HG02759 (cell line): ENCODE results near the gene TTLL9.

ENCODE experiments used
- ATAC-seq: cut with Tn5 transposase; IDR thresholded peaks from one replicate; pipeline ENCODE4 v1.9.1; 2021; ENCODE audit warnings: mild to moderate bottlenecking, moderate library complexity; ENCODE audit not compliant: unreplicated experiment

Gene TTLL9

GRCh38 chr20:31877684-31878083 is 7.2 kb downstream of the TTLL9 start:
- ATAC-seq: no peak

DNA sequence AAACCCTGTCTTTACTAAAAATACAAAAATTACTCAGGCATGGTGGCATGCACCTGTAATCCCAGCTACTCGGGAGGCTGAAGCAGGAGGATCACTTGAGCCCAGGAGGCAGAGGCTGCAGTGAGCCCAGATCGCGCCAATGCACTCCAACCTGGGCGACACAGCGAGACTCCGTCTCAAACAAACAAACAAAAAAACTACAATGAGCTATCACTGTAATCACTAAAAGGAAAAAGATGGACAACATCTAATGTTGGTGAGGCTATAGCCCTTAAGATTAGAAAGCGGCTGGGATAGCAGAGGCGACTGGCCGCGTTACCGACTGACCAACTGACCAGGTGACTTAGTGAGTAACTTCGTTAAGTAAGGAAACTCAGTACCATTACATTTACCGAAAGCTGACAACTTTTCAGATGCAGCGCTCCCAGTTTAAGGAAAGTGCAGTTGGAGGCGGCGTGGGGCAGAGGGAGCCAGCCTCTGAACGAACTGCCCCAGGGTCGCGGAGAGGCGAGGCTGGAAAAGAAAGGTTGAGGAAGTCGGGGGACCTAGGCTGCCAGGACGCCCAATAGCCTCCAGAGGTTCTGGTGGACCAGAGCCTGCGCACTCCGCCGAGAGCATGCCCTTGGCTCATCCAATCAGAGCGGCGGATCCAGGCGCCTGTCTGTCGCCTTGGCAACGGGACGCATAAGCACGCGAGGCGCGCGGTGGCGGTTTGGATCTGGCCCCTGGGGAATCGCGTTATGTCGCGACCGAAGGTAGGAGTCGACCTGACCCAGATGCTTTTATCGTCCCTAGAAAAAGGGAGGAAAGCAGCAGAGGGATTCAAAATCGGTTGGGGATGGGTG is 8.9 kb downstream of the TTLL9 start:
- peak; percentile 96 for ATAC-seq

DNA sequence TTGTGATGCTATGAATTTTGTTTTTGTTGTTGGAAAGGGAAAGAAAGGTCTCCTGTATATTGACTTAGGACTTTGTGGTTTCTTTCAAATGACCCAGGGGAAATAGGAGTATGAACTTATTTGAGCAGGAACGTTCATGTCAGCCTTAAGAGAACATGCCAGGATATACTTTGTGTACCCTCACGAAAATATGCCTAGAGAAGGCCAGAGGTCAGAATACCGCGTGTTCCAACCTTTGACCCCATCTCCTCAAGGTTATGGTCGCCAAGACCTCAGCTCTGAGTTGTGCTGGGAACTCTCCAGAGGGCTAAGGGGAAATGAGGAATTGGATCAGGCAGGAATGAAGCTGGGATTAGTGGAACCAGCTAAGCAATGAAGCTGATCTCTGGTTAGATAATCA is 11.5 kb downstream of the TTLL9 start:
- ATAC-seq: no peak

DNA sequence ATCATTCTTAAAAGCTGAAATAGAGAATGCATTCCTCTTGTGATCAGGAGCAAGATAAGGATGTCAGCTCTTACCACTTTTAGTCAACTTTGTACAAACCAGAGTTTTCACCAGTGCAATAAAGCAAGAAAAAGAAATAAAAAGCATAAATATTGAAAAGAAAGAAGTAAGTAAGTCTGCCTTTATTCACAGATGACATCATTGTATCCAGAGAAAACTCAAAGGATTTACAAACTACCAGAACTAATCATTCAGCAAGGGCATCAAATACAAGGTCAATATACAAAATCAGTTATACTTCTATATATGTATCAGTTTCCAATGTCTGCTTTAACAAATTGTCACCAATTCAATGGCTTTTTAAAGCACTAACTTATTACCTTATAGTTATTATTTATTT is 13.4 kb downstream of the TTLL9 start:
- no peak for ATAC-seq

GRCh38 chr20:31890646-31891045 is 20.2 kb downstream of the TTLL9 start:
- ATAC-seq: no peak

DNA sequence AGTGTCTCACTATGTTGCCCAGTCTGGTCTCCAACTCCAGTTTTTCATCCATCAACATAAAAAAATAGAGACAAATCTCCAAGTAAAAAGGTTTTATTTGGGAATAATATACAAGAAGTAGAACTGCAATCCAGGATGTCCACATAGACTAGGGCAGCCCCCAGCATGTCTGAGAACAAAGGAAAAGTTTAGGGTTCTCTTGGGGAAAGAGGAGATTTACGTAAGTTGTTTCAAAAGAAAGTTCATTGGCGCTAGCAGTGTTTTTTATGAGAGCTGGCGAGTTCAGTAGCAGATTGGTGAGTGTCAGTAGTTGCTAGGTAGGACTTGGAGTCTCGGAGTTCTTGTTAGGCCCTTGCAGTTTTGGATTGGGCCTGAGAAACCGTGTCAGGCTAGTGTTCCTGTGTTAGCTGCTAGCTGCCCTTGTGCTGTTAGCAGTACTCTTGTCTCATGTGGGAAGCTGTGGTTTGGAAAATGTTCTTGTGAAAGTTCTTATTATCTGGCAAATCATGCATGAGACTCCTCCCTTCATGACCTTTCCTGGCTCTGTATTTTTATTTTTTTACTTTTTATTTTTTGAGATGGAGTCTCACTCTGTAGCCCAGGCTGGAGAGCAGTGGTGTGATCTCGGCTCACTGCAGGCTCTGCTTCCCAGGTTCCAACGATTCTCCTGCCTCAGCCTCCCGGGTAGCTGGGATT is 24.7 kb downstream of the TTLL9 start:
- ATAC-seq: peak; percentile 98

DNA sequence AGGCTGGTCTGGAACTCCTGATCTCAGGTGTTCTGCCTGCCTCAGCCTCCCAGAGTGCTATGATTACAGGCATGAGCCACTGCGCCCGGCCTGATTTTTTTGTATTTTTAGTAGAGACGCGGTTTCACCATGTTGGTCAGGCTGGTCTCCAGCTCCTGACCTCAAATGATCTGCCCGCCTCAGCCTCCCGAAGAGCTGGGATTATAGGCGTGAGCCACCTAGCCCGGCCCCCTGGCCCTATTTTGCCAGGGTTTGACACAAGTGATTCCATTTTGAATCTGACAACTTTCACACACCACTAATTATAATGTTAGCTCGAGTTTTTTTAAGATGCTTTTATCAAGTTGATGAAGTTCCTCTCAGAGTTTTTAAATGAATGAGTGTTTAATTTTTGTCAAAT is 25.6 kb downstream of the TTLL9 start:
- ATAC-seq: no peak

GRCh38 chr20:31897541-31897940 is 27.1 kb downstream of the TTLL9 start:
- ATAC-seq: no peak

- ATAC-seq: no peak
These were observed 31.2 kb downstream of the TTLL9 start for GRCh38 chr20:31901615-31902014.

- no peak for ATAC-seq
These were observed 33.4 kb downstream of the TTLL9 start for GRCh38 chr20:31903627-31904386.

DNA sequence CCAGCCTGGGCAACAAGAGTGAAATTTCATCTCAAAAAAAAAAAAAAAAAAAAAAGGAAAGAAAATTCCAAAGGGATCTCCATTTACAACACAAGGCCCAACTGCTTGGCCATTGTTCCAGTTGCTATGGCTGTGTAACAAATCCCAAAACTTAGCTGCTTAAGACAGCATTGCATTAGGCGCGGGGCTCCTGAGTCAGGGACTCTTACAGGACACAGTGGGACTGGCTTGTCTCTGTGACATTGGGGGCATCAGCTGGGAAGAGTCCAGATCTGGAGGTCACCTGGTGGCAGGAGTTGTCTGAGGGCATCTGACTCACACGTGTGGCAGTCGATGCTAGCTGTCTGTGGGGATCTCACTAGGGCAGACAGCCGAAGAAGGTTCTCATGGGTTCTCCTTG is 35.6 kb downstream of the TTLL9 start:
- ATAC-seq: no peak

DNA sequence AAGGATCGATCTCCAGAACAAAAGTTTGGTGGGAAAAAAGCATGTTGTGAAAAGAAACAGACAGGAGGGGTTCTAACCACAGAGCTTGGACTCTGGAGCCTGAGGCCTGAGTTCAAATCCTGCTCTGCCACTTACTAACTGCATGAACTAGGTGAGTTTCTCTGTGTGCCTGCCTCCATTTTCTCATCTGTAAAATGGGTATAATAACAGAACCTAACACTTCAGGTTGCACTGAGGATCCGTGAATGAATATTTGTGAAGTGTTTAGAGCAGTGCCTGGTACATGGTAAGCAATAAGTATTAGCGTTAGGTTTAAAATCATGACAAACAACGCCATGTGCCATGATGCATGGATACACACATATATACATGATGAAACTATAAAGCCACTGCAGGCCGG is 36.6 kb downstream of the TTLL9 start:
- ATAC-seq: no peak

DNA sequence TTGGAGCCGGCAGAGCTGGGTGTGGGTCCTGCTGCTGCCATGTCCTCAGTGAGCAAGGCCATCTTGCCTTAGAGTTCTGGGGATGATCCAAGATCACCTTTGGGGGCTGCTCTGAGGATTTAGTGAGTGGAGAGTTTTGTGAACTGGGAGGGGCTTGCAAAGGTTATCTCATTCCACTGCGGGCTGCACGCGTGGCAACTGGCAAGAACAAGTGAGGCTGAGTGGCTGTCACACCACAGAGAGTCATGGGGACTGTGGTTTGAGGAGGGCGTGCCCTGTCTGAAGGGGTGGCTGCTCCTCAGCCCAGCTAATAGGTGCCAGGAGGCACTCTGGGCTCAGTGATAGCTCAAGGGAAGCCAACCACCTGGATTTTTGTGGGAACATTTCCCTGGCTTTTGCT is 37.6 kb downstream of the TTLL9 start:
- ATAC-seq: no peak

DNA sequence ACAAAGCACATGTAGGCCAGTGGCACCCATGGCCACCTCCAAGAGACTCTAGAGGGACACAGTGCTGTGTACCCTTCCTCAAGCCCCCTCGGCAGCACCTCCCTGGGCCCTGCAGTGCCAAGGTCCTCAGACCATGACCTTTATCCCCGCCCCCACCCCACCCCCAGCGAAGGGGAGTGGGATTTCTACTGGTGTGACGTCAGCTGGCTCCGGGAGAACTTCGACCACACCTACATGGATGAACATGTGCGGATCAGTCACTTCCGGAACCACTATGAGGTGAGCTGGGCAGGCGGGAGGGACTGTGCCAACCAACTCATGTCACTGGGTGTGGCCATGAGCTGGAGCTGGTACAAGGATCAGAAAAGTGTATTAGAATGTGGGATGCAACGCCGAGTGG is 38.0 kb downstream of the TTLL9 start:
- no peak for ATAC-seq

DNA sequence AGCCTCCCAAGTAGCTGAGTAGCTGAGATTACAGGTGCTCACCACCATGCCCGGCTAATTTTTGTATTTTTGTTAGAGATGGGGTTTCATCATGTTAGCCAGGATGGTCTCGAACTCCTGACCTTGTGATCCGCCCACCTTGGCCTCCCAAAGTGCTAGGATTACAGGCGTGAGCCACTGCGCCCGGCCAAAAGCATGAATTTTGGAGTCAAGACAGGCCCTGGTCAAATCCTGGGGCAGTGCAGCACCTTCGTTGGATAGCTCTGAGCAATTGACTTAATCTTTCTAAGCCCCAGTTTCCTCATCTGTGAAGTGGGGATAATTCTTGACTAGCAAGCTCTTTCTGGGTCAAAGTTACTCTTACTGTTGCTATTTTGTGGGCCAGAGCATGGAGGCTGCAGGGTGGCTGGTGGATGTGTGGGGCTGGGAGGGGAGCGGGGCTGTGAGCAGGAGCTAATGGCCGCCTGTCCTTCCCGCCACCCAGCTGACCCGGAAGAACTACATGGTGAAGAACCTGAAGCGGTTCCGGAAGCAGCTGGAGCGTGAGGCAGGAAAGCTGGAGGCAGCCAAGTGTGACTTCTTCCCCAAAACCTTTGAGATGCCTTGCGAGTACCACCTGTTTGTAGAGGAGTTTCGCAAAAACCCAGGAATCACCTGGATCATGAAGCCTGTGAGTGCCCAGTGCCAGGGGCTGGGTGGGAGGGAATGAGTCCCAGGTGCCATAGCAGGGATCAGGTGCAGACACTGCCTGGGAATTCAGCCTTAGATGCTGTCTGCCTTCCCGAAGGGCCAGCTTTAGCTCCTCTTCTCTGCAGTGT is 39.0 kb downstream of the TTLL9 start:
- no peak for ATAC-seq

DNA sequence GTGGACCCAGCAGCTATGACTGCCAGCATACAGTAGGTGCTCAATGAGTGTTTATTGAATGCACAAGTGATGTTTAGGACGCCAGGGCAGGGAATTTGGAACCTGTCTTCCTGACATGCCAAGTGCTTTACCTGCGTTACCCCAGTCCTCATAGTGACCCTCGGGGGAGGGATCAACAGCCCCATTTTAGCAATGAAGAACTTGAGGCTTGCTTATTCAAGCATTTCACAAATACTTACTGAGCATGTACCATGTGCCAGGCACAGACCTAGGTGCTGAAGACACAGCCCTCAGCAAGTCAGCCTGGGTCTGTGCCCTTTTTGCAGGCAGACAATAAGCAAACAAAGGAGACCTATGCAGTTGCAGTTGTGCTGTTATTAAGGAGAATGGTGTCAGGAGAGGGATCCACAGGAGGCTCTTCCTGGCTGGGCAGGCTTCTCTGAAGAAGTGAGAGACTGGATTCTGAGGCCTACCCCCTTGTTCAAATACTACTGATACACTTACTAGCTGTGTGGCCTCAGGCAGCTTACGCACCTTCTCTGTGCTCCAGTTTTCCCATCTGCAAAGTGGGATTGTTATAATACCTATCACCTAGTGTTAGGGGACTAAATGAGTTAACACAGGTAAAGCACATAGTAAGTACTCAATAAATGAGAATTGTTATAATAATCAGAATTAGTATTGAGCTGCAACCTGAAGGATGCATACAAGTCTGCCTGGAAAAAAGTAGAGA is 39.8 kb downstream of the TTLL9 start:
- no peak for ATAC-seq

DNA sequence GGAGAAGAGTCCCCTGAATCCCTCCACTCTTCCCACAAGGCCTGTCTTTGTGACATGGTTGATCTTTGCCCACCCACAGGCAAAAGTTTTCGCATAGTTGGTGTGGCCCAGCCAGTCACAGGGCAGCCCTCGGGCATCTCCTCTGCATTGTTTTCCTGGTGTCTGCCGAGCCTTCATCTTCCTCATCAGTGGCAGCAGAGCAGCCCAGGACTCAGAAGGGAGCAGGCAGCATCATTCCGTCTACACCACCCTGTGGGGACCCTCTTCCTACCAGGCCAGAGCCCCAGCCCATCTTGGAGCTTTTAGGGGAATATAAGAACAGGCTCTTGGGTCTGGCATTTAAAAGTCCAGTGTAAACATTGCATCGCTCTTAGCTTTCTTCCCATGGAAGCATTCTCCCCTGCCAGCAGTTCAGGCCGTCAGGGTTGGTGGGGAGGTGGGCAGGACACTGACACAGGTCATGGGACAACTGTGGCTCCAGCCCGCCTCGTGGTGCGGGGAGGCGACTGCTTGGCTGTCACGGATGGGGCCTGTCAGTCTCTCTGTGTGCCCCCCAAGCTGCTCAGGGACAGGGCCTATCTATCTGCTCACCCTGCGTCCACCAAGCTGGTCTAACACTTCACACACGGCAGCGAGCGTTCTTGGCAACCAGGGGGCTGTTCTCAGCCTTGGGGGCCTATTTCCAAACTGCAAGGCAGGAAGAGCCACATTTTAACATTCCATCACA is 43.2 kb downstream of the TTLL9 start:
- ATAC-seq: no peak

- ATAC-seq: no peak
These were observed 43.7 kb downstream of the TTLL9 start for GRCh38 chr20:31914170-31914569.

- no peak for ATAC-seq
These were observed 45.3 kb downstream of the TTLL9 start for GRCh38 chr20:31915491-31916280.
